A204.1 (cell line): ENCODE results near the gene VWC2.
"Not testable (repeated sequence)": the region's sequence is repeated elsewhere in the genome, so short reads cannot be mapped to it uniquely, and the experiment has no call there.

Experiments
- FAIRE-seq: peaks from 2 replicates; lab custom pipeline; 2012; peaks lifted over from hg19 to GRCh38; lab: Jason Lieb, UNC

VWC2 gene

GRCh38 chr7:49787980-49788379 is 14.5 kb downstream of the VWC2 start:
- no peak for FAIRE-seq

DNA sequence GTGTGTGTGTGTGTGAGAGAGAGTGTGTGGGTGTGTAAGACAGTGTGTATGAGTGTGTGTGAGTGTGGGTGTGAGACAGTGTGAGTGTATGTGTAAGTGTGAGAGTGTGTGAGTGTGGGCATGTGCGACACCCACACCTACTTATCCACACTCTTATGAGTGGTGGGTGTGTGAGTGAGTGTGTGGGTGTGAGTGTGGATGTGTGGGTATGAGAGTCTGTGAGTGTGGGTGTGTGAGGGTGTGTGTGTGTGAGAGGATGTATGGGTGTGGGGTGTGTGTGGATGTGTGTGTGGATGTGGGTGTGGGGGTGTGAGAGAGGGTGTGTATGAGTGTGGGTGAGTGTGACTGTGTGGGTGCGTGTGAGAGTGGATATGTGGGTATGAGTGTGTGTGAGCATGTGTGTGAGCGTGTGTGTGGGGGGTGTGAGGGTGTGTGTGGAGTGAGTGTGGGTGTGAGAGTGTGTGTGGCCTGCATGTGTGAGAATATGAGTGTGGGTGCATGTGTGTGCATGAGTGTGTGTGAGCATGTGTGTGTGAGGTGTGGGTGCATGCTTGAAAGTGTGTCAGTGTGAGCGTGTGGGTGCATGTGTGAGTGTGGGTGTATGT is 15.1 kb downstream of the VWC2 start:
- no peak for FAIRE-seq

DNA sequence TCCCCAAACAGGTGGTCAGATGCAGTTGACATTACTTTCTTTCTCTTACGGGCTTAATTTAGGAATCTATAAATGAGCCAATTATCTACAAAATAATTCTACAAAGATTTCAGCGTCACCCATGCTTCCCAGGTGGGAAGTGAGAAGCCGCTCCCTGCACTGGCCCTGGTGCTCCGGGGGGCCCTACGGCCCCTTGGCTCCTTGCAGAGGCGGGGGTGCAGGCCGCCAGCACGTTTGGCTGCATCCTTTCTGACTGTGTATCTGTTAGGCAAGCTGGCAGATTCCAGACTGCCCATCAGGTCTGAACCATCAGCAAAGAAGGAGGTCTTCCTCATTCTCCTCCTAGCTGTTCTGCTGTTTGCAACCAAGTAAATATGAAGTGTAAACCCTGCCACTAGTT is 16.3 kb downstream of the VWC2 start:
- no peak for FAIRE-seq

DNA sequence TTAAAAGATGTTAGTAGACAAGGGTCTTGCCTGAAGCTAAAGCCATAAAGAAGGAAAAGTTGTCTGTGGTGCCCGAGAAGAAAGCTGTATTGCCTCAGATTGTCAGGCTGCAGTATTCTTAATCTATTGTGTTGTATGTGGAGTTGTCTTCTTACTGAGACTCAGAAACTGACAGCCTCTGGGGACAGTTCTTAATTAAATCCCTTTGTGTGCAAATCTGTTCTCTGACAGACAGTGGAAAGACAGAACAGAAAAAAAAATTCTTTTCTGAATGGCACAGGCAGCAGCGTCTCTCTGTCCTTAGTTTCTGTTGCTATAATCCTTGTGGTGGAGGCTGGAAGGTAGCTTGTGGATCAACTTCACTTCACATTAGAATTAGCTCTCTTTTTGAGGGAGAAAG is 16.8 kb downstream of the VWC2 start:
- no peak for FAIRE-seq

DNA sequence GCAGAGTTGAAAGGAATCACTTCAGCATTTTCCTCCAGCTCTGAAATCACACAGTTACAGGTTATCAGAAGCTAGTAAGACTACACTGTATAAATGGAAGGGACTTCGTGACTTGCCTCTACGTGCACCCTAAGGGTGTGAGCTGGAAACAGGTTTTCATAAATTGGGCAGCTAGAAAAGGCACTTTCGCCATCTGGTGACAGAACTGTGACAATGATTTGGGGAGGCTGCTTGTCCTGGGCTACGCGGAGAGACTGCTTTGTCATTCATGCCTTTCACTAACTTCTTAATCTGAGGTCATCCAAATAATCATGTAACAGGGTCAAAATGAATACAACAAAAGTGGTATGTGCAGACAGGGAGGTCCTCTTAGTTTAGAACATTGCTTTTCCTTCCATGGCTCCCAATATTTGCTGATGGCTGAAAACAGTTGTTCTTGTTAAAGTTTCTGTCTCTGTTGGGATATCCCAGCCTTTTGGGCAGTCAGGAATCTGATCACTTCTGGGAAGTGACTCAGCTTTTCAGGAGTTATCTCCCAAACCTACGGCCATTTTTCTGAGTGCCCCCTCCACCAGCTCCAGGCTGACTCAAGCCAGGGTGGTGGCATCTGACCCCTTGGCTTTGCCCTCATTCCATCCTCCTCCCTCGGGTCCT is 17.8 kb downstream of the VWC2 start:
- no peak for FAIRE-seq

DNA sequence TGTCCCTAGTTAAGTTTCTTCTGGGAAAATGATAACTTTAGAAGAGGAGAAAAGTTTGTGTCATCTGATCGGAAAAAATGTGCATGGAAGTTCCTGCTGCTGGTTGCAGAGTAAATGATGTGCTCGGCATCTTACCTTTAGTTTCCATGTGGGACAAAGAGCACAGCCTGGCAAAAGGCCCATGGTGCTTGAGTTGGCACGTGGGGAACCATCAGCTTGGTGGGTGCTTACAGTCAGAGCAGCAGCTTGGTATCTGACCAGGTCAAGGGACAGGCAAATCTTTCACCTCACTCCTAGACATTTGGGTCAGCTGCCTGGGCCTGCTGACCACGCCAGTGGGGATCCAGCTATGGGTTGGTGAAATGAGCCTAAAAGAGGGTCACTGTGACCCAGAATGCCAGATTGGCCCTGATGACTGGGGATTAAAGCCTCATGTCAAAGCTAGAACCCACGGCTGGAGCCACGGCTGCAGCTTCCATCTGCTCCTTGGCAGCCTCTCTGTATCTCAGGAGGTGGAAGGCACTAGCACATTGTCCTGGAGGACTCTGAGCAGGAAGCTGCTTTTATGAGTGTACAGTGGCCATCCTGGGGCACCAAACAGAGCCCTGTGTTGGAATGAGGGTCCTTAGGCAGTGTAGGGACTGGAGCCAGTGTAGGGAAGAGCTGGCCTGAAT is 24.7 kb downstream of the VWC2 start:
- FAIRE-seq = no peak

DNA sequence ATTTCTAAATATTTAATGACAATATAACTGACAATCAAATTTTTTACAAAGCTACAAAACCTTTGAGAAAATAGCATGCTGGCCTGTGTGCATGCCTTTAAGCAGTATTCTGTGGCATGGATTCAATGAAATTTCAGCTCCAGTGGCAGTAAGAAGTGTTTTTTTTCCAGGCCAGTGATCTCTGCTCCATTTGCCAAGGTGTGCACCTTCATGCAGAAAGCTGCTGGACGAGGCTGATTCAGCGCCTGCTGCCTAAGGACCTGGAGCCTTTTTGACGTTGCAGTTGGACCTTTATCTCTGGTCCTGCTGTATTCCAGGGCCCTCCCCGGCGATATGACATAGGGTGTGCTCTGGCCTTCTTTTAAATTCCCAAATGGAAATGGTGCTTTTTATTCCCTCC is 26.6 kb downstream of the VWC2 start:
- no peak for FAIRE-seq

DNA sequence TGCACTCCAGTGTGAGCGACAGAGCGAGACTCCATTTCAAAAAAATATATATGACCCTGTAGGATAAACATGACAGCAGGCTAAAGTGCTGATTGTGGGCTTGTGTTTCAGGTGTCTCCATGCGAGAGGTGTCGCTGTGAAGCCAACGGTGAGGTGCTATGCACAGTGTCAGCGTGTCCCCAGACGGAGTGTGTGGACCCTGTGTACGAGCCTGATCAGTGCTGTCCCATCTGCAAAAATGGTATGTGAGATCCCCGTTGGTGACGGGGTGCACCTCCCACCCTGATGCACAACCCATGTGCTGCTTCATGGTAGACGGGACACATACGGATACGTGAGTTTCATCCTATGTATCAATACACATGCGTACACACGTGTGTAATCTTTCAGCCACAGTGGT is 29.2 kb downstream of the VWC2 start:
- FAIRE-seq = no peak

GRCh38 chr7:49803812-49804211 is 30.4 kb downstream of the VWC2 start:
- no peak for FAIRE-seq

DNA sequence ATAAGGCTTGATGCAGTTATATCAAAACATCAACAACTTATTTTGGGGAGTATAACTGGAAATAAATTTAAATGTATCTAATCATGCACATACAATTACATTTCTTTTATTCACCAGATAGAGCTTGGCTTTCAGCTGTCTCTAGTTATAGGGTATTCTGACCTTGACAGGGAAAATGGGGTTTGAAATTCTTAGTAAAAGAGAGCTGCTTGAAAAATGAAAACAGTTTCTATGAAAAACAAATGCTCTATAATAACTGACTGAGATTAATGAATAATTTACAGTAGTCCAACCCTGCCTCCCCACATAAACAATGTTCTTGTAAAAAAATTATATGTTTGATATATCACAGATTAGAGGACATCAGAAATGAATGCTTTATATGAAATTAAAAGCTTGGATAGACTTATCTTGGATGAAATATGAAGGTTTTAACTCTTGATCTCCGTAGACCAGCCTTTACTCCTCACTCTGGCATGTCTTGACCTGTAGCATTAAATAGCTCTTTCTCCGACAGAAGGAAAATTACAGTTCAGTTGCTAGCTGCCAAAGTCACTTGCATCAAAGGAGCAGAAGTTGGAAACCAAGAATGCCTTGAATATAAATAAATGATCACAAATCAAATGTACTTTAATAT is 32.1 kb downstream of the VWC2 start:
- FAIRE-seq = no peak

DNA sequence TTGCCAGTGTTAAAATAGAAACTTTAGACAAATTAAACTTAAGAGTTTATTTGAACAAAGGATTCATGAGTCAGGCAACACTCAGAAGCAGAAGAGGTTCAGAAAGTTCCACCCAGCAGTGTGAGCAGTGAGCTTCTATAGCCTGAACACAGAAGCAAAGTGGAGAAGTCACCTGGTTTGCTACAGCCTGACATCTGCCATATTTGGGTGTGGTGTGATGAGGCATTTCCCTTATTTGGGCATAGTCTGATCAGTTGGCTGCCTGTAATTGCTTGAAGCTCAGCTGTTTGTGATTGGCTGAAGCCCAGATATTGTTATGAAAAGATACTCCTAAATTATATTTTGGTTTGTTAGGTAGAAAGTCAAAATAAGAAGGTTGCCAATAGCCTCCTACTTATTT is 39.1 kb downstream of the VWC2 start:
- FAIRE-seq = no peak

DNA sequence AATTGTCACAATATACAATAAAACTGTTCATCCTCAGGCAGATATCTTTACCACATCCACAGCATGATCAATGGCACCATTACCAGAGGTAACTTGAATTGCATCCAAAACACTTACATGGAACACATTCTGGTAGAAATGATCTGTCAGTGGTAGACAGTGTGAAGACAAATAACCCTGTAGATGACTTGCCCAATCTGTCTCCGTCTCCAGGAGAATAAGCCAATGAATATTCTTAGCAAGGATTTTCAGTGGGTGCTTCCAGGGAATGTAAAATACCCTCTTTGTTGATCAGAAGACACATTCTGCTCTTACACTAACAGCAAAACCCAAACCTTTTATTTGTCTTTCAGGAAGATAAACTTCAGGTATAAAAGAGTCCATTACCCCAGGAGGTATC is 43.8 kb downstream of the VWC2 start:
- no peak for FAIRE-seq

DNA sequence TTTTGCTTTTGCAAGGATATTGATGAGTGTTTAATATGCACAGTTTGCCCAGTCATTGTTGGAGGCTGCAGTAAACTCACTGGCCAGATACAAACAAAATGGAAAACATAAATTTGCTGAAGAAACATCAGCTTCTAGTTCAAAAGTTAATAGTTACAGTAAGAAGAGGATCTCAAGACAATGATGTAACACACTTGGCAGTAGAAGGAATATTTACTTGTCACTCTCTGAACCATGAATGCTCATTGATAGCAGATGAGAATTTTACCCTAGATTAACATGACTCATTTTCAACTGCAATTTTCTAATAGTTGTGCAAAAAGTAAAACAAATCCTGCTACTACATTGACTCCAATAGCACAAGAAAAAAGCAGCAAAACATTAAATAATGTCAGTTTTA is 47.7 kb downstream of the VWC2 start:
- no peak for FAIRE-seq

DNA sequence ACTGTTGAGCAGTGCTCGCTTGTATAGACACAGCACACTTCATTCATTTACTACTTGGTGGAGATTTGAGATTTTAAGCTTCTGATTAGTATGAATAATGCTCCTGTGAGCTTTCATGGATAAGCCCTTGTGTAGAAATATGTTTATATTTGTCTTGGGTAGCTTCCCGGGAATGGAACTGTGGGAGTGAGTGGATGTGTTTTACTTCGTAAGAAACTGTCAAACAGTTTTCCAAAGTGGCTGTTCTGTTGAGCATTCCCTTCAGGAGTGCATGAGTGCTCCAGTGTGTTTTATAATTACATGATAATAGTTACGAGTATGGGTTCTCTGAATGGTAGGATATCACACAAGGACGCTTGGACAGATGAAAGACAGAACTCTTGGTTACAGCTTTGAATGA is 49.4 kb downstream of the VWC2 start:
- FAIRE-seq = no peak

GRCh38 chr7:49823566-49823965 is 50.1 kb downstream of the VWC2 start:
- no peak for FAIRE-seq

DNA sequence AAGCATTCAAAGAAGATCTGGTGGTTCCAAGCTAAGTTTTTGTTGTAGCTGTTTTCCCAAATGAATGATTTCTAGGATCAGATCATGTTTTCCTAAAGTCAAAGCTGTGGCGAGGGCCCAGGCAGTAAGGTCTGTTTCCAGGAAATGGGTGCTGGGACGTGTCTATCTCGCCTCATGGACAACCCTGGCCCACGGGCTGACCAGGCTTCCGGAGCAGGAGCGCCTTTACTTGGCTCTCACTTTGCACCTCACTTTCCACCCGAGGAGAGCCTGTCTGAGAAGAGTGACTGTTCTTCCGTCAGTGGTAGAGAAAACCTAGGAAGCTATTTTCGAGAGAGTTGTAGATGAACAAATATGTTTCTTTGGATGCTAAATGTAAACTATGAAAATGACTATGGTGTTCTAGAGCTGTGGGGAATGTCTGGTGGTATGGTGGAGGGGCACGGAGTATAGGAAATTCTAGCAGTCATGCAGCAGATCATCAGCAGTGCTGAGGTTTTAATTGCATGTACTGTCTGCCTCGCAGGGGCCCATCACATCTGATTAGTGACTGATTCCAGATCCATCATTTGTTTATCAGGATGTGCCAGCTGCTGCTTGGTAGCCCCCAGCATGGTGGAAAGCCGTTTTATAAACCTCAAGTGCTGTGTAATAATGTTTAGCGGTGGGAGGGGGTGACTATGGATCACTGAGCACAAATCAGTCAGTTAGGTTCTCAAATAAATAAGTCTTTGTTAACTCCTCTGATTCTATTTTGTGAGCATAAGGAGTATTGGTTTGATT is 66.6 kb downstream of the VWC2 start:
- no peak for FAIRE-seq

DNA sequence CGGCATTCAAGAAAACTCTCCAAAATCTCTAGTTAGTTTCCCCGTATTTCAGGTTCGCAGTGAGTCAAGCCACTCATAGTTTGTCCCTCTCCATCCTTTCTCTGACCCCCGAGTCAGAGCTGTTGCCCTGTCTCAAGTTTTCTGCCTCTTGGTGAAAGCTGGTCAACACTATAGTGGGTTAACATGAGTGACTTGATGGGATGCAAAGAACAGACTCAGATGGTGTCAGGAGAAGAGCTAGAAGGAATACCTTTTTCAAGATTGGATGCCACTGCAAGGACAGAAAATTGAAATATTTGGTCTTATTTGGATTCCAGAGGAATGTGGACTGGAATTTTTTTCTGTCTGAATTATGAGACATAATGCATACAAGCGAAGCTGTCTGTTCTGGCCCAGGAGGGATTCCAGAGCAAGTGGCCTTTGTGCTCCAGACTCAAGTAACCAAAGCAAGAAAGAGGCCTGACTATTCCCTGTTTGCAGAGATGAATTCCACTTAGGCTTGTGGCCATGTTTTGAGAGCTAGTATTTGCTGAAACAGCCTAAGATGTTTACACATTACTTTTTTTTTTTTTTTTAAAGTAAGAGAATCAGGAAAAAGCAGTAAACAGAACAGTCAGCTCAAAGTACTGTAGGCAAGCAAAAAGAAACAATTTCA is 67.4 kb downstream of the VWC2 start:
- no peak for FAIRE-seq

DNA sequence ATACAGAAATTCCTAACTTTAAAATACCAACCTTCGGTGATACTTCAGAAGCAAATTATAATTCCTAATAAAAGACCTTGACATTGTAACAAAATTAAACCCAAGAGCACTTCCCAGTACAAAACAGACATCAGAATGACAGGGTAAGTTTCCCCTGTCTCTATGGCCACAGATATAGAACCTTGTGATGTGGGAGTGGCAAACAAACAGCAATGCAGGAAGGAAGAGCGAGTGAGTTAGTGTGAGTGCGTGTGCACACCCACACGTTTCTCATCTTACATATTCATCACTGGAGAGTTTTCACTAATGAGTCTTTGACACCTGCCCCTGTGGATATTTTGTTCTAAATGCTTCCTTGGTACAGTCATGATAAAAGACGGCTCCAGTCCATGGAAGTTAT is 72.2 kb downstream of the VWC2 start:
- no peak for FAIRE-seq

DNA sequence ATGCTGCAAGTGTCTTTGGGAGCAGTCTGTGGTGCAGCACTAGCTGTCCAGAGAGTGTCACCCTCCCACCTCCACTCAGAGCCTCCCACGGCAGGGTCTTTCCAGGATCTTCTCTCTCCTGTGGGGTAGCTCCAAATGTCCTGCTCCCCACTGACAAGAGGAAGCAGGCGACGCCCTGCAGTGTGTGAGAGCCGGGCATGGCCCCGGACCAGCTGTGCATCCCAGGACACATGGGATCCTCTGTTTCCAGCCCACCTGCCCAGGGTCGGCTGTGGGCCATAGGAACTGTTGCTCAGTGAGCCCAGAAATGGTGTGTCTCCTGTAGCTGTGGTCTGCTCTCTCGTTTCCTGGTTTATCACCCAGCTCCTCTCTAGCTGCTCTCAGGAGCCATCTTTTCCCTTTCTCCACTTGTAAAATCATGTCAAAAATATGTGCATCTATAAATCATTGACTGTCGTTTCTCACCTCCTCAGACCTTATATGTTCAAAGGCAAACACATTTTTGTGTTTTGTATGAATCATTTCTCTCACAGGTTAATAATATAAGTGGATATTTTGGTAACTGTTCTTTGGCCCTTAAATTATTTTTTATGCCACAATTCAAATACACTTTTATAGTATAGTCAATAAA is 74.9 kb downstream of the VWC2 start:
- no peak for FAIRE-seq

DNA sequence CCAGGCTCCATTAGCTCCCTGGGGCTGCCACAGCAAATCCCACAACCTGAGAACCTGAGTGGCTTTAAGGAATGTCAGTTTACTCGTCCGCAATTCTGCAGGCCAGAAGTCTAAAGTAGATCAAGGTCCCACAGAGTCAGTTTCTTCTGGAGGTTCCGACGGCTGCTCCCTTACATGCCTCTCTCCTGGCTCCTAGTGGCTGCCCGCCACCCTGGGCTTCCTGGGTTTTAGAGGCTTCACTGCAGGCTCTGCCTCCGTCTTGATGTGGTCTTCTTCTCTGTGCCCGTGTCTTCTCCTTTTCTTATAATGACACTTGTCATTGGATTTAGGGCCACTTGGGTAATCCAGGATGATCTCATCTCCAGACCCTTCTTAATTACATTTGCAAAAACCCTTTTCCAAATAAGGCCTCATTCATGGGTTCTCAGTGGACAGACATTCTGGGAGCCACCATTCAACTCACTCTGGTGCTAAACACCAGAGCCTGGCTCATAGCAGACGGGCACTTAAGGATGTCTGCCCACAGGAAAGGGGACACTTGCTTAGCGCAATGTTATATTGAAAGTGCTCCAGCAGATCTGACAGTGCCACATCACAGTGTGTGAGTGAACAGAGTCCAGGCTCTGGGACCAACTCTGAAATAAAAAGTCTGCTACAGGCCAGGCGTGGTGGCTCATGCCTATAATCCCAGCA is 77.6 kb downstream of the VWC2 start:
- no peak for FAIRE-seq

DNA sequence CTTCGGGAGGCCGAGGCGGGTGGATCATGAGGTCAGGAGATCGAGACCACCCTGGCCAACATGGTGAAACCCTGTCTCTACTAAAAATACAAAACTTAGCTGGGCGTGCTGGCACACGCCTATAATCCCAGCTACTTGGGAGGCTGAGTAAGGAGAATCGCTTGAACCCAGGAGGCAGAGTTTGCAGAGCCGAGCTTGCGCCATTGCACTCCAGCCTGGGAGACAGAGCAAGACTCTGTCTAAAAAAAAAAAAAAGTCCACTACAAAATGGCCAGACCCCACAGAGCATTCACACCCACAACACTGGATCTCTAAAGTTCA is 78.1 kb downstream of the VWC2 start:
- not testable (repeated sequence) for FAIRE-seq
